KOPT-K1 (cell line): ENCODE measurements around the gene HPCAL1.
A peak's percentile ranks its signal among the peaks of the same experiment; 100 is the strongest.
"Not testable (repeated sequence)": the region's sequence is repeated elsewhere in the genome, so short reads cannot be mapped to it uniquely, and the experiment has no call there.

Experiments
- H3K27ac ChIP-seq: fragments of 200-600 bp; sonication (generic); 2 replicates; pipeline ENCODE4 v1.5.1; 2016; ENCODE audit warnings: antibody characterized with exemption, mild to moderate bottlenecking, low read depth, low read length; ENCODE audit not compliant: poor library complexity, severe bottlenecking
- H3K36me3 ChIP-seq: fragments of 200-600 bp; sonication (generic); 2 replicates; pipeline ENCODE4 v1.5.1; 2017; ENCODE audit warnings: antibody characterized with exemption, mild to moderate bottlenecking, low read length, moderate library complexity; ENCODE audit not compliant: insufficient read depth
- H3K9me3 ChIP-seq: fragments of 200-600 bp; sonication (generic); 2 replicates; pipeline ENCODE4 v1.5.1; 2017; ENCODE audit warnings: antibody characterized with exemption, low read length, mild to moderate bottlenecking; ENCODE audit not compliant: insufficient read depth, poor library complexity, severe bottlenecking

HPCAL1 gene

GRCh38 chr2:10286216-10287037 is 16.3 kb upstream of the HPCAL1 start:
- Histone ChIP-seq H3K27ac (no peak overlapping the region), H3K36me3 (no peaks in the 10 kb centered on the region), H3K9me3 (no peaks in the 10 kb centered on the region)

- Histone ChIP-seq H3K9me3 (no peaks in the 10 kb centered on the region), H3K36me3 (no peaks in the 10 kb centered on the region), H3K27ac (no peak overlapping the region)
Measured at GRCh38 chr2:10287761-10288160, 14.9 kb upstream of the HPCAL1 start.

DNA sequence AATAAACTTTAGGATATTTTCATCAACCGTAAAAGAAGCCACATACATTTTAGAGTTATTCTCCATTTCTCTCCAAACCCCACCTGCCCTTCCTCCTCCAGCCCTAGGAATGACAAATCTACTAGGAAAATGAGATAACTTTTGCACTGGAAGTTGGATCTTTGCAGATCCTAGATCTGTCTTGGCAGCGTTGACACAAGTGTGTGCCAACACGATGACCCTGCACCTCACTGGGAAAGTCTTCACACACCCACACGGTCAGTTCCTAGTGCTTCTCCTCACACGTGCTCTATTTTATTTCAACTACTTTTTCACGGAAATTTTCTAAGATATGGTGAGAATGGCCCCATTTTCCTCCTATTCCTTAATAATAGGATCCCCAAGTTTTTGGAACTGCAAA is 14.1 kb upstream of the HPCAL1 start:
- Histone ChIP-seq H3K9me3 (peaks cover 2% of the 10 kb centered on the region), H3K36me3 (no peaks in the 10 kb centered on the region), H3K27ac (no peak overlapping the region)

DNA sequence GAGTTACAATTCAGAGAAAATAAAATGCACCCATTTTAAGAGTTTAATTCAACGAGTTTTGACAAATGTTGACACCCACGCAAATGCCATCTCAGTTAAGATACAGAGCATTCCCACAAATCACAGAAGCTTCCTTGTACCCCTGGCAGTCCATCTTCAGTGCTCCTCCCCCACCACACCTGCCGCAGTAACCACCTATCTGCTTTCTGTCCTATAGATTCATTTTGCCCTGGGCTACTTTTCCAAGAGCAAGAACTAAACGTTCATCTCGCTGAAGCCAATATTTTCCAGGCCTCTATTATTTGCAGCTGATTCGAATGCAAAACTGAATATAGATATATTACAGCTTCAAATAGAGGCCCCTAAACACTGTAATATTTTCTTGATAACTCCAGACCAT is 13.4 kb upstream of the HPCAL1 start:
- Histone ChIP-seq H3K36me3 (no peaks in the 10 kb centered on the region), H3K9me3 (peaks cover 9% of the 10 kb centered on the region), H3K27ac (no peak overlapping the region)

DNA sequence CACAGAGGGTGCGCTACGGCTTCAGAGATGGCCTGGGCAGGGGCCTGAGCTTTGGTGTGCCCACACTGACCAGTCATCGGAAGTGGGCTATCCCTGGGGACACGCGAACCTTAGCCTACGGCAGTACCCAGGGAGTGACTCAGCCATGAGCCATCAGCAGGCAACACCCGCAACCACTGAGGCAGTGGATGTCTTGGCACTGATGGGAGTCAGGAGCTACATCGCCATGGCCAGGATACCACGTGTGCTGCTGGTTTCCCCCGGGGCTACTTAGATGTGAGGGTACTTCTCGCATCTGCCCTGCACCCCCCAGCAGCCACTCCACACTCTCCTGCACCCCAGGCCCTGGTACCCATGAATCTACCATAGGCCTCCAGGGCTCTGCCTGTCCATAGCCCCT is 12.8 kb upstream of the HPCAL1 start:
- no peak overlapping the region for H3K27ac ChIP-seq
- H3K36me3 ChIP-seq = no peaks in the 10 kb centered on the region
- peaks cover 12% of the 10 kb centered on the region for H3K9me3 ChIP-seq

GRCh38 chr2:10291376-10291775 is 11.3 kb upstream of the HPCAL1 start:
- H3K27ac ChIP-seq = not testable (repeated sequence)

GRCh38 chr2:10292033-10292432 is 10.7 kb upstream of the HPCAL1 start:
- no peaks in the 10 kb centered on the region for H3K36me3 ChIP-seq
- H3K9me3 ChIP-seq = peaks cover 12% of the 10 kb centered on the region
- H3K27ac ChIP-seq = no peak overlapping the region

More at GRCh38 chr2:10291376-10291775, 11.3 kb upstream of the HPCAL1 start:
- H3K36me3 ChIP-seq = not testable (repeated sequence)
- peaks cover 12% of the 10 kb centered on the region for H3K9me3 ChIP-seq

GRCh38 chr2:10293603-10294002 is 9.1 kb upstream of the HPCAL1 start:
- H3K9me3 ChIP-seq = peaks cover 12% of the 10 kb centered on the region
- no peaks in the 10 kb centered on the region for H3K36me3 ChIP-seq
- H3K27ac ChIP-seq = no peak overlapping the region

DNA sequence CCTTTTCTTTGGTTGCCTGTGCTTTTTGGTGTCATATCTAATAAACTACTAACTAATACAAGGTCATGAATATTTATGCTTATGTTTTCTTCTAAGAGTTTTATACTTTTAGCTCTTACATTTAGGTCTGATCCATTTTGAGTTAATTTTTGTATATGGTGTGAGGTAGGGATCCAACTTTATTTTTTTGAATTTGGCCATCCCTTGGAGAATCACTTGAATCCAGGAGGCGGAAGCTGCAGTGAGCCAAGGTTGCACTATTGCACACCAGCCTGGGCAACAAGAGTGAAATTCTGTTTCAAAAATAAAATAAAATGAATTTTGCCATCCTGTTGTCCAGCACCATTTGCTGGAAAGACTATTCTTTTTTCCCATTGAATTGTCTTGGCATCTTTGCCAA is 8.6 kb upstream of the HPCAL1 start:
- no peaks in the 10 kb centered on the region for H3K36me3 ChIP-seq
- no peak overlapping the region for H3K27ac ChIP-seq
- H3K9me3 ChIP-seq = peaks cover 12% of the 10 kb centered on the region

- H3K36me3 ChIP-seq, H3K27ac ChIP-seq: not testable (repeated sequence)
- peaks cover 12% of the 10 kb centered on the region for H3K9me3 ChIP-seq
Measured at GRCh38 chr2:10295649-10296048, 7.1 kb upstream of the HPCAL1 start.

DNA sequence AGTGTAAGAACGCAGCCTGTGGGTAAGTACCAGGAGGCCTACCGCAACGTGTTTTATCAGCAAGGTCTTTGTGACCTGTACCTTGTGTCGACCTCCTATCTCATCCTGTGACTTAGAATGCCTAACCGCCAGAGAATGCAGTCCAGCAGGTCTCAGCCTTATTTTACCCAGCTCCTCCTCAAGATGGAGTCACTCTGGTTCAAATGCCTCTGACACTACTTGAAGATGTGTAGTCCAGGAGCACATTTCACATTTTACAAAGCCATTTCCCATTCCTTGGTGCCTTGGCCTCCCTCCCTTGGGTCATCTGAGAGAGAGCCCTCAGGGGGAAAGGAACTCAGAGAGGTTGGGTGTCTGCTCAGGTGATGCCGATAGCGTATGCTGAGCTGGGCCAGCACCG is 6.6 kb upstream of the HPCAL1 start:
- Histone ChIP-seq H3K36me3 (no peaks in the 10 kb centered on the region), H3K27ac (no peak overlapping the region), H3K9me3 (peaks cover 12% of the 10 kb centered on the region)

DNA sequence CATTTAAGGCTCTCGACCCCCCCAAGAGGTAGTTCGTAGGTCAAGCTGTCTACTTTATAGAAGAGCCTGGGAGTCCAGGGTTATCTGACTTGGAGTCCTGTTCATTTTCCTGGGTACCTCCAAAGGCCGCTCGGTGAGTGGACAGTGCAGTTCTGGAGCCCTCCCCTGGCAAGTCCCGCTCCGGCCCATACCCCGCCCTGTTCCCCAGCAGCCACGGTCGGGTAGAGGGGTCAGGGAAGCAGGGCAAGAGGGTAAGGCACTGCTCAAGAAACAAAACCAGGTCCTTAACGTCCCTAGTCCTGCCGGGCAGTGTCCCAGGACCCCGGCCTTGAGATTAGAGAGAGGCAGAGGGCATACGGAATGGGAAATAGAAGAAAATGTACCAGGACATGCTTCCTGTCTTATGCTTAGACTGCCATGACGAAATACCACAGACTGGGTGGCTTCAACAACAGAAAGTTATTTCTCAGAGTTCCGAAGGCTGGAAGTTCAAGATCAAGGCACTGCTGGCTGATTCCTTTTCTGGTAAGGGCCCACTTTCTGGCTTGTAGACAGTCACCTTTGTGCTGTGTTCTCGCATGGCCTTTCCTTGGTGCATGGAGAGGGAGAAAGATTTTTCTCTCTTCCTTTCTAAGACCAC is 5.4 kb upstream of the HPCAL1 start:
- peak overlapping the region; percentile 6 for H3K27ac ChIP-seq
- H3K36me3 ChIP-seq = no peaks in the 10 kb centered on the region
- peaks cover 12% of the 10 kb centered on the region for H3K9me3 ChIP-seq

DNA sequence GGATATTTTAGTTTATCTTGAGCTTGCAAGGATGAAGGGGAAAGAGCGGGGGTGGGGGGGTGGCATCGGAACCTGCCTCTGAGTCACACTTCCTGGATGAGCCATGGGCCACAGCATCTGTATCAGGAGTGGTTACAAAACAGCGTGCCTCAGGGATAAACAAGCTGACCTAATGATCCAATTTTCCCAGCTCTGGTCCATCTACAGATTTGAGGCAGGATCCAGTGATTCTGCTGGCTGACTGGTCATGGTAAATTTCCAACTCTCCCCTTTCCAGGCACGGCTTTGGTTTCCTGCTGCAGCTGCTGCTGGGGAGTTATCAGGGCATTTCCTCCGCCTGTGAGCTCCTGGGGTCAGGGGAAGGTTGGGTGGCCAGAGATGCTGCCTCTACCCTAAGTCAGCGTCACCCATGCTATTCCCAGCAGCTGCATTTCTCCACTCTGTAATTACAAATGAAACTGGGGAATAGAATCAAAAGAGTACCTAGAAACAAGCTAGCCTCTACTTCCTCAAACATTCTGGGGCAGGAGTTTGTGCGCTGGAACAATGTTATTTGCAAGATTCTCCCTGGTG is 4.7 kb upstream of the HPCAL1 start:
- Histone ChIP-seq H3K27ac (peak overlapping the region; percentile 6), H3K9me3 (peaks cover 12% of the 10 kb centered on the region), H3K36me3 (no peaks in the 10 kb centered on the region)

DNA sequence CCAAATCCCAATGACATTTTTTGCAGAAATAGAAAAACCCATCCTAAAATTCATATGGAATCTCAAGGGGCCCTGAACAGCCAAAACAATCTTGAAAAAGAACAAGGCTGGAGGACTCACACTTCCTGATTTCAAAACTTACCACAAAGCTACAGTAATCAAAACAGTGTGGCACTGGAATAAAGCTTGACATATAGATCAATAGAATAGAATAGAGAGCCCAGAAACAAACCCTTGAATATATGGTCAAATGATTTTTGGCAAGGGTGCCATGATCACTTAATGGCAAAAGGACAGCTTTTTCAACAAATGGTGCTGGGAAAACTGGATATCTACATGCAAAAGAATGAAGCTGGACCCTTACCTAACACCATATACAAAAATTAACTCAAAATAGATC is 3.9 kb upstream of the HPCAL1 start:
- H3K9me3 ChIP-seq, H3K27ac ChIP-seq, H3K36me3 ChIP-seq: not testable (repeated sequence)

DNA sequence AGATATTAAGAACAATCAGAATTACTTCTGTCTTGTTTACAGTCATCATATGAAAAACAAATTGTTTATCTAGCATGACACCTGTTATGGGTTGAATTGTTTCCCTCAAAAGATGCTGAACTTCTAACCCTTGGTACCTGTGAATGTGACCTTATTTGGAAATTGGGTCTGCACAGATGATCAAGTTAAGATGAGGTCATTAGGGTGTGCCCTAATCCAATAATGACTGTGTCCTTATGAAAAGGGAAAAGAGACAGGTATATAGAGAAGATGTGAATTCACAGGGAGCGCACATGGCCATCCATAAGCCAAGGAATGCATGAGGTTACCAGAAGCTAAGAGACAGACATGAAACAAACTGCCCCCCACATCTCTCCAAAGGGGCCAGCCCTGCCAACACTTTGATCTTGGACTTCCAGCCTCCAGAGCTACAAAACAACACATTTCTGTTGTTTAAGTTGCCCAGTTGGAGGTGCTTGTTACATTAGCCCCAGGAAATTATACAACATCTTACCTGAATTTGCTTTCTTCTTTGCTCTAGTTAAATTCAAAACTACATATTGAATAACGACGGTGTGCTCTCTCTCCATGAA is 2.3 kb upstream of the HPCAL1 start:
- Histone ChIP-seq H3K36me3 (no peaks in the 10 kb centered on the region), H3K27ac (no peak overlapping the region), H3K9me3 (no peaks in the 10 kb centered on the region)
